ENCODE results near the gene CDK12.

- TF ChIP-seq CTCF (IDR thresholded peaks at IDR 0.05; ENCODE audit: insufficient read depth, low read depth, low read length) (no peak), EZH2 (IDR thresholded peaks at IDR 0.05; ENCODE audit: insufficient read depth, low read length) (no peak)
These were observed 55.9 kb downstream of the CDK12 start for GRCh38 chr17:39517224-39517623.
